ENCODE results near the gene ISX.
"Not testable (repeated sequence)": the region's sequence is repeated elsewhere in the genome, so short reads cannot be mapped to it uniquely, and the experiment has no call there.

Gene ISX

GRCh38 chr22:35065796-35066218 is at the start of gene ISX:
Gene ISX, plus strand, starts transcription at chr22:35066158. Its CDS starts 930 bp downstream, at chr22:35067088.
- no peak for DNase-seq (ENCODE audit: low read depth in 2 of 2)

- DNase-seq (ENCODE audit: low read depth in 2 of 2), result no peak
These were observed 49.0 kb upstream of the ISX start for GRCh38 chr22:35016909-35017308.

- no peak for DNase-seq (ENCODE audit: low read depth in 2 of 2)
These were observed 47.0 kb upstream of the ISX start for GRCh38 chr22:35018995-35019394.

- no peak for DNase-seq (ENCODE audit: low read depth in 2 of 2)
These were observed 45.4 kb upstream of the ISX start for GRCh38 chr22:35020517-35020916.

- no peak for DNase-seq (ENCODE audit: low read depth in 2 of 2)
These were observed 44.8 kb upstream of the ISX start for GRCh38 chr22:35021161-35021560.

- DNase-seq (ENCODE audit: low read depth in 2 of 2), result no peak
These were observed 43.7 kb upstream of the ISX start for GRCh38 chr22:35022291-35022690.

- DNase-seq (ENCODE audit: low read depth in 2 of 2), result peak in 1 of 2 donors; percentile 6
These were observed 42.1 kb upstream of the ISX start for GRCh38 chr22:35023692-35024363.

- DNase-seq (ENCODE audit: low read depth in 2 of 2), result no peak
These were observed 41.6 kb upstream of the ISX start for GRCh38 chr22:35024364-35024692.

- DNase-seq (ENCODE audit: low read depth in 2 of 2), result not testable (repeated sequence)
These were observed 35.8 kb upstream of the ISX start for GRCh38 chr22:35030112-35030511.

GRCh38 chr22:35032571-35032970 is 33.4 kb upstream of the ISX start:
- no peak for DNase-seq (ENCODE audit: low read depth in 2 of 2)

- DNase-seq (ENCODE audit: low read depth in 2 of 2), result no peak
These were observed 32.2 kb upstream of the ISX start for GRCh38 chr22:35033635-35034296.

GRCh38 chr22:35034963-35035362 is 31.0 kb upstream of the ISX start:
- DNase-seq (ENCODE audit: low read depth in 2 of 2), result no peak

GRCh38 chr22:35037089-35037488 is 28.9 kb upstream of the ISX start:
- no peak for DNase-seq (ENCODE audit: low read depth in 2 of 2)

- no peak for DNase-seq (ENCODE audit: low read depth in 2 of 2)
These were observed 26.3 kb upstream of the ISX start for GRCh38 chr22:35039625-35040024.

- DNase-seq (ENCODE audit: low read depth in 2 of 2), result no peak
These were observed 22.6 kb upstream of the ISX start for GRCh38 chr22:35043252-35043933.

- DNase-seq (ENCODE audit: low read depth in 2 of 2), result no peak
These were observed 22.0 kb upstream of the ISX start for GRCh38 chr22:35043934-35044319.

- no peak for DNase-seq (ENCODE audit: low read depth in 2 of 2)
These were observed 21.2 kb upstream of the ISX start for GRCh38 chr22:35044607-35045390.

- DNase-seq (ENCODE audit: low read depth in 2 of 2), result no peak
These were observed 20.5 kb upstream of the ISX start for GRCh38 chr22:35045451-35045850.

GRCh38 chr22:35046744-35047462 is 19.1 kb upstream of the ISX start:
- no peak for DNase-seq (ENCODE audit: low read depth in 2 of 2)

- DNase-seq (ENCODE audit: low read depth in 2 of 2), result not testable (repeated sequence)
These were observed 15.9 kb upstream of the ISX start for GRCh38 chr22:35050038-35050437.

GRCh38 chr22:35051013-35051535 is 14.9 kb upstream of the ISX start:
- DNase-seq (ENCODE audit: low read depth in 2 of 2), result no peak

Measured in stimulated activated CD8-positive, alpha-beta memory T cell treated with anti-CD3 and anti-CD28 coated beads, Interleukin-7, amount 100 ng/mL, for 4 hours (primary cell).